Panc1 (cell line): ENCODE results near the gene BLTP2.

Experiments used
- POLR2AphosphoS5 ChIP-seq: IDR thresholded peaks from 2 replicates; pipeline ENCODE4 v1.6.1; 2012; ENCODE audit warnings: mild to moderate bottlenecking, low read depth, low read length, moderate library complexity
- SIN3A ChIP-seq: IDR thresholded peaks from 2 replicates; pipeline ENCODE4 v1.6.1; 2012; ENCODE audit warnings: low read depth, mild to moderate bottlenecking, low read length, moderate library complexity, borderline replicate concordance; ENCODE audit not compliant: insufficient read depth
- TCF7L2 ChIP-seq: IDR thresholded peaks from 2 replicates; pipeline ENCODE4 v1.6.1; 2011; ENCODE audit warnings: mild to moderate bottlenecking, low read depth, low read length, inconsistent platforms
- TF ChIP-seq, protein P1 (sequence below): fragments of 450-650 bp; IDR thresholded peaks from 2 replicates; pipeline ENCODE4 v1.5.1; 2017; ENCODE audit warnings: mild to moderate bottlenecking
- TF ChIP-seq, protein P2 (sequence below), 2 experiments: IDR thresholded peaks; 2 replicates each; pipeline ENCODE4 v1.6.1; 2011 to 2012; ENCODE audit warnings: low read depth in 2 of 2, control low read depth in 1 of 2, low read length in 1 of 2, mild to moderate bottlenecking in 1 of 2, moderate library complexity in 1 of 2; ENCODE audit not compliant: insufficient read depth in 1 of 2

DNA sequence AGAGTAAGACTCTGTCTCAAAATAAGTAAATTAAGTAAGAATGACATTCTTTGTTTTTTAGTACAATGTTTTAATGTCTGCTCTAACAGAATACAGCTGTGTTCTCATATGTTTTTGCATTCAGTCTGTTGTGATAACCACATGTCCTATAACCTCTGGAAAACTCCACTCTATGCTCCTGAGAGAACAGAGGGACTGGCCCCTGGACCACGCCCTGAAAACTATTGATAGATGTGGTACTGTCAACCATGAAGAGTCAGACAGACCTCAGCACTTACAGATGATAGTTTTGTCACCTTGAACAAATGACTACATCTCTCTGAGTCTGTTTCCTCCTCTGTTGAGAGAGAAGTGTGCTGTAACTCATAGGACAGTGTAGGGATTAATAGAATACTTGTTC is 25.0 kb upstream of the BLTP2 start:
- TF ChIP-seq, protein P1, sequence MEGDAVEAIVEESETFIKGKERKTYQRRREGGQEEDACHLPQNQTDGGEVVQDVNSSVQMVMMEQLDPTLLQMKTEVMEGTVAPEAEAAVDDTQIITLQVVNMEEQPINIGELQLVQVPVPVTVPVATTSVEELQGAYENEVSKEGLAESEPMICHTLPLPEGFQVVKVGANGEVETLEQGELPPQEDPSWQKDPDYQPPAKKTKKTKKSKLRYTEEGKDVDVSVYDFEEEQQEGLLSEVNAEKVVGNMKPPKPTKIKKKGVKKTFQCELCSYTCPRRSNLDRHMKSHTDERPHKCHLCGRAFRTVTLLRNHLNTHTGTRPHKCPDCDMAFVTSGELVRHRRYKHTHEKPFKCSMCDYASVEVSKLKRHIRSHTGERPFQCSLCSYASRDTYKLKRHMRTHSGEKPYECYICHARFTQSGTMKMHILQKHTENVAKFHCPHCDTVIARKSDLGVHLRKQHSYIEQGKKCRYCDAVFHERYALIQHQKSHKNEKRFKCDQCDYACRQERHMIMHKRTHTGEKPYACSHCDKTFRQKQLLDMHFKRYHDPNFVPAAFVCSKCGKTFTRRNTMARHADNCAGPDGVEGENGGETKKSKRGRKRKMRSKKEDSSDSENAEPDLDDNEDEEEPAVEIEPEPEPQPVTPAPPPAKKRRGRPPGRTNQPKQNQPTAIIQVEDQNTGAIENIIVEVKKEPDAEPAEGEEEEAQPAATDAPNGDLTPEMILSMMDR, result no peak
- no peak for TF ChIP-seq POLR2AphosphoS5
- TF ChIP-seq, protein P2, sequence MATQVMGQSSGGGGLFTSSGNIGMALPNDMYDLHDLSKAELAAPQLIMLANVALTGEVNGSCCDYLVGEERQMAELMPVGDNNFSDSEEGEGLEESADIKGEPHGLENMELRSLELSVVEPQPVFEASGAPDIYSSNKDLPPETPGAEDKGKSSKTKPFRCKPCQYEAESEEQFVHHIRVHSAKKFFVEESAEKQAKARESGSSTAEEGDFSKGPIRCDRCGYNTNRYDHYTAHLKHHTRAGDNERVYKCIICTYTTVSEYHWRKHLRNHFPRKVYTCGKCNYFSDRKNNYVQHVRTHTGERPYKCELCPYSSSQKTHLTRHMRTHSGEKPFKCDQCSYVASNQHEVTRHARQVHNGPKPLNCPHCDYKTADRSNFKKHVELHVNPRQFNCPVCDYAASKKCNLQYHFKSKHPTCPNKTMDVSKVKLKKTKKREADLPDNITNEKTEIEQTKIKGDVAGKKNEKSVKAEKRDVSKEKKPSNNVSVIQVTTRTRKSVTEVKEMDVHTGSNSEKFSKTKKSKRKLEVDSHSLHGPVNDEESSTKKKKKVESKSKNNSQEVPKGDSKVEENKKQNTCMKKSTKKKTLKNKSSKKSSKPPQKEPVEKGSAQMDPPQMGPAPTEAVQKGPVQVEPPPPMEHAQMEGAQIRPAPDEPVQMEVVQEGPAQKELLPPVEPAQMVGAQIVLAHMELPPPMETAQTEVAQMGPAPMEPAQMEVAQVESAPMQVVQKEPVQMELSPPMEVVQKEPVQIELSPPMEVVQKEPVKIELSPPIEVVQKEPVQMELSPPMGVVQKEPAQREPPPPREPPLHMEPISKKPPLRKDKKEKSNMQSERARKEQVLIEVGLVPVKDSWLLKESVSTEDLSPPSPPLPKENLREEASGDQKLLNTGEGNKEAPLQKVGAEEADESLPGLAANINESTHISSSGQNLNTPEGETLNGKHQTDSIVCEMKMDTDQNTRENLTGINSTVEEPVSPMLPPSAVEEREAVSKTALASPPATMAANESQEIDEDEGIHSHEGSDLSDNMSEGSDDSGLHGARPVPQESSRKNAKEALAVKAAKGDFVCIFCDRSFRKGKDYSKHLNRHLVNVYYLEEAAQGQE (IDR thresholded peaks at IDR 0.05; ENCODE audit: insufficient read depth in 1 of 2, low read depth in 2 of 2, low read length in 1 of 2), result no peak
- TF ChIP-seq TCF7L2, result no peak
- no peak for TF ChIP-seq SIN3A
